Stimulated activated CD4-positive, alpha-beta T cell treated with anti-CD3 and anti-CD28 coated beads, TNF-alpha, amount 100 ng/mL, for 1 hour (primary cell): ENCODE data around the gene WDR12.
"Not testable (repeated sequence)": the region's sequence is repeated elsewhere in the genome, so short reads cannot be mapped to it uniquely, and the experiment has no call there.

Experiments
- DNase-seq, 3 donors: peaks; one replicate each; pipeline ENCODE4 v3.0.0-alpha.2; 2020; ENCODE audit warnings: low read depth in 3 of 3, low spot score in 1 of 3

Gene WDR12

GRCh38 chr2:202885190-202885589, 26.3 kb downstream of the WDR12 start:
- DNase-seq: no peak

- DNase-seq: no peak
Observed at GRCh38 chr2:202883987-202884675, 27.3 kb downstream of the WDR12 start.

GRCh38 chr2:202881570-202881969, 29.9 kb downstream of the WDR12 start:
- no peak for DNase-seq

GRCh38 chr2:202877699-202878098, 33.8 kb downstream of the WDR12 start:
- DNase-seq: no peak

GRCh38 chr2:202871300-202872141, 40.0 kb downstream of the WDR12 start, which contains the start of gene ICA1L:
Gene ICA1L (minus strand): TSS chr2:202871766. CDS start chr2:202829009, 42,757 bp downstream.
- peak in 1 of 3 donors; percentile 39 for DNase-seq

- DNase-seq: peak; percentile 13 to 49 (median 25)
Observed at GRCh38 chr2:202870431-202871299, 40.8 kb downstream of the WDR12 start.

- DNase-seq: no peak
Observed at GRCh38 chr2:202861987-202862386, 49.5 kb downstream of the WDR12 start.

- DNase-seq: no peak
Observed at GRCh38 chr2:202858601-202859000, 52.9 kb downstream of the WDR12 start.

GRCh38 chr2:202849343-202849742, 62.1 kb downstream of the WDR12 start:
- DNase-seq: not testable (repeated sequence)

GRCh38 chr2:202848813-202849212, 62.7 kb downstream of the WDR12 start:
- no peak for DNase-seq

GRCh38 chr2:202847693-202848524, 63.6 kb downstream of the WDR12 start:
- no peak for DNase-seq

- no peak for DNase-seq
Observed at GRCh38 chr2:202844656-202845055, 66.8 kb downstream of the WDR12 start.

- no peak for DNase-seq
Observed at GRCh38 chr2:202842690-202843089, 68.8 kb downstream of the WDR12 start.

GRCh38 chr2:202841090-202841867, 70.2 kb downstream of the WDR12 start:
- DNase-seq: no peak

- peak in 1 of 3 donors; percentile 5 for DNase-seq
Observed at GRCh38 chr2:202831242-202832220, 79.9 kb downstream of the WDR12 start.

- no peak for DNase-seq
Observed at GRCh38 chr2:202824901-202825300, 86.6 kb downstream of the WDR12 start.
